Karpas-422 (cell line): ENCODE data around the gene ABR. TPM values are rescaled to one million over a fixed set of nuclear protein-coding genes. Genes with fewer than 3 reads are reported as not detected.
"Not testable (repeated sequence)": the region's sequence is repeated elsewhere in the genome, so short reads cannot be mapped to it uniquely, and the experiment has no call there.

Experiments
- DNase-seq: peaks from one replicate; pipeline ENCODE4 v3.0.0-alpha.2; 2015
- H2AFZ ChIP-seq: fragments of 200-600 bp; sonication (generic); 2 replicates; pipeline ENCODE4 v1.6.1; 2014; ENCODE audit warnings: antibody characterized with exemption, low read length, mixed read lengths
- H3K27ac ChIP-seq: fragments of 200-600 bp; sonication (generic); 2 replicates; pipeline ENCODE4 v1.5.1; 2014; ENCODE audit warnings: mild to moderate bottlenecking, low read length, moderate library complexity
- H3K27me3 ChIP-seq: fragments of 200-600 bp; sonication (generic); 2 replicates; pipeline ENCODE4 v1.6.1; 2014; ENCODE audit warnings: low read length, mixed read lengths
- H3K36me3 ChIP-seq: fragments of 200-600 bp; sonication (generic); 2 replicates; pipeline ENCODE4 v1.6.1; 2014; ENCODE audit warnings: low read length, mixed read lengths; ENCODE audit not compliant: insufficient read depth
- H3K4me1 ChIP-seq: fragments of 200-600 bp; sonication (generic); 2 replicates; pipeline ENCODE4 v1.6.1; 2014; ENCODE audit warnings: mild to moderate bottlenecking, low read length, mixed read lengths
- H3K4me2 ChIP-seq: fragments of 200-600 bp; sonication (generic); 2 replicates; pipeline ENCODE4 v1.6.1; 2014; ENCODE audit warnings: low read length, low read depth, mild to moderate bottlenecking; ENCODE audit not compliant: poor library complexity, severe bottlenecking
- H3K4me3 ChIP-seq: fragments of 200-600 bp; sonication (generic); 2 replicates; pipeline ENCODE4 v1.5.1; 2014; ENCODE audit warnings: mild to moderate bottlenecking, antibody characterized with exemption, low read length, mixed read lengths
- H3K79me2 ChIP-seq: fragments of 200-600 bp; sonication (generic); 2 replicates; pipeline ENCODE4 v1.6.1; 2014; ENCODE audit warnings: mild to moderate bottlenecking, low read length, mixed read lengths
- H3K9ac ChIP-seq: fragments of 200-600 bp; sonication (generic); 2 replicates; pipeline ENCODE4 v1.6.0; 2014; ENCODE audit warnings: low read length
- H3K9me2 ChIP-seq: fragments of 200-600 bp; sonication (generic), shearing (Covaris generic); replicated peaks from 2 replicates; pipeline ENCODE4 v1.6.0; 2014; ENCODE audit warnings: mild to moderate bottlenecking, low read length, moderate library complexity; ENCODE audit not compliant: insufficient read depth
- H3K9me3 ChIP-seq: fragments of 300-700, 200-600 bp; sonication (generic); 2 replicates; pipeline ENCODE4 v1.6.1; 2014; ENCODE audit warnings: low read length, mixed read lengths
- H4K20me1 ChIP-seq: fragments of 200-600 bp; sonication (generic); 2 replicates; pipeline ENCODE4 v1.6.1; 2014; ENCODE audit warnings: mild to moderate bottlenecking, antibody characterized with exemption, low read length, low read depth; ENCODE audit not compliant: insufficient read depth
- total RNA-seq: library from RNA; depleted of rRNA; stranded (reverse); fragments of >200 nt; shearing (Covaris generic); gene quantifications from 2 replicates; pipeline ENCODE4 v1.2.3, GENCODE V29; 2014; ENCODE audit warnings: low replicate concordance

Gene ABR
- total RNA-seq, 1 experiment from 2014 or later: 113 TPM

- H3K36me3 ChIP-seq: peaks cover 15% of the 10 kb centered on the region
- no peaks in the 10 kb centered on the region for H3K9me3 ChIP-seq
- no peak overlapping the region for H3K4me3 ChIP-seq
- no peaks in the 10 kb centered on the region for H4K20me1 ChIP-seq
- no peak for DNase-seq
- no peak overlapping the region for H3K9ac ChIP-seq
- H2AFZ ChIP-seq: no peak overlapping the region
- H3K79me2 ChIP-seq: no peaks in the 10 kb centered on the region
- no peaks in the 10 kb centered on the region for H3K4me1 ChIP-seq
- H3K4me2 ChIP-seq: no peak overlapping the region
- H3K9me2 ChIP-seq: no peaks in the 10 kb centered on the region
- H3K27me3 ChIP-seq: no peaks in the 10 kb centered on the region
- no peak overlapping the region for H3K27ac ChIP-seq
Observed at GRCh38 chr17:1078831-1079561, 100.8 kb downstream of the ABR start.

- Histone ChIP-seq H3K9ac (no peak overlapping the region), H3K79me2 (no peaks in the 10 kb centered on the region), H3K4me1 (no peaks in the 10 kb centered on the region), H3K36me3 (peaks cover 15% of the 10 kb centered on the region), H3K27ac (no peak overlapping the region), H4K20me1 (no peaks in the 10 kb centered on the region), H3K27me3 (no peaks in the 10 kb centered on the region), H2AFZ (no peak overlapping the region), H3K4me3 (no peak overlapping the region), H3K4me2 (no peak overlapping the region), H3K9me2 (no peaks in the 10 kb centered on the region), H3K9me3 (no peaks in the 10 kb centered on the region)
- DNase-seq: no peak
Observed at GRCh38 chr17:1077986-1078711, 101.6 kb downstream of the ABR start.

- DNase-seq: no peak
- H3K27me3 ChIP-seq: no peaks in the 10 kb centered on the region
- no peaks in the 10 kb centered on the region for H4K20me1 ChIP-seq
- no peaks in the 10 kb centered on the region for H3K9me2 ChIP-seq
- H3K4me1 ChIP-seq: no peaks in the 10 kb centered on the region
- no peak overlapping the region for H3K4me3 ChIP-seq
- H3K79me2 ChIP-seq: no peaks in the 10 kb centered on the region
- H3K9me3 ChIP-seq: no peaks in the 10 kb centered on the region
- no peak overlapping the region for H3K4me2 ChIP-seq
- H2AFZ ChIP-seq: no peak overlapping the region
- H3K27ac ChIP-seq: no peak overlapping the region
- no peak overlapping the region for H3K9ac ChIP-seq
- peaks cover 16% of the 10 kb centered on the region for H3K36me3 ChIP-seq
Observed at GRCh38 chr17:1077581-1077985, 102.2 kb downstream of the ABR start.

GRCh38 chr17:1076982-1077302 is 102.8 kb downstream of the ABR start:
- no peak overlapping the region for H3K4me3 ChIP-seq
- H4K20me1 ChIP-seq: no peaks in the 10 kb centered on the region
- no peak overlapping the region for H3K9ac ChIP-seq
- H3K4me2 ChIP-seq: no peak overlapping the region
- no peaks in the 10 kb centered on the region for H3K9me2 ChIP-seq
- no peak for DNase-seq
- peaks cover 14% of the 10 kb centered on the region for H3K36me3 ChIP-seq
- H3K27ac ChIP-seq: no peak overlapping the region
- no peak overlapping the region for H2AFZ ChIP-seq
- H3K4me1 ChIP-seq: no peaks in the 10 kb centered on the region
- no peaks in the 10 kb centered on the region for H3K9me3 ChIP-seq
- H3K79me2 ChIP-seq: no peaks in the 10 kb centered on the region
- H3K27me3 ChIP-seq: no peaks in the 10 kb centered on the region

GRCh38 chr17:1076299-1076981 is 103.3 kb downstream of the ABR start:
- no peak overlapping the region for H3K9ac ChIP-seq
- no peaks in the 10 kb centered on the region for H4K20me1 ChIP-seq
- no peak overlapping the region for H3K27ac ChIP-seq
- DNase-seq: no peak
- H3K9me2 ChIP-seq: no peaks in the 10 kb centered on the region
- H3K79me2 ChIP-seq: no peaks in the 10 kb centered on the region
- H3K4me3 ChIP-seq: no peak overlapping the region
- H3K9me3 ChIP-seq: no peaks in the 10 kb centered on the region
- H3K36me3 ChIP-seq: peaks cover 14% of the 10 kb centered on the region
- no peaks in the 10 kb centered on the region for H3K27me3 ChIP-seq
- H3K4me2 ChIP-seq: no peak overlapping the region
- H2AFZ ChIP-seq: no peak overlapping the region
- no peaks in the 10 kb centered on the region for H3K4me1 ChIP-seq

GRCh38 chr17:1074886-1075605 is 104.7 kb downstream of the ABR start:
- H3K79me2 ChIP-seq: no peaks in the 10 kb centered on the region
- H3K9me2 ChIP-seq: no peaks in the 10 kb centered on the region
- no peak overlapping the region for H3K27ac ChIP-seq
- no peaks in the 10 kb centered on the region for H3K9me3 ChIP-seq
- no peak for DNase-seq
- no peak overlapping the region for H3K4me2 ChIP-seq
- H3K27me3 ChIP-seq: no peaks in the 10 kb centered on the region
- H3K4me3 ChIP-seq: no peak overlapping the region
- H4K20me1 ChIP-seq: no peaks in the 10 kb centered on the region
- H2AFZ ChIP-seq: no peak overlapping the region
- H3K36me3 ChIP-seq: peaks cover 27% of the 10 kb centered on the region
- H3K4me1 ChIP-seq: no peaks in the 10 kb centered on the region
- H3K9ac ChIP-seq: no peak overlapping the region

- H3K79me2 ChIP-seq, H3K9me2 ChIP-seq, H3K4me1 ChIP-seq, H3K9me3 ChIP-seq, DNase-seq, H3K27ac ChIP-seq, H3K9ac ChIP-seq, H3K27me3 ChIP-seq, H2AFZ ChIP-seq, H4K20me1 ChIP-seq, H3K4me3 ChIP-seq, H3K4me2 ChIP-seq: not testable (repeated sequence)
- peaks cover 30% of the 10 kb centered on the region for H3K36me3 ChIP-seq
Observed at GRCh38 chr17:1073963-1074625, 105.7 kb downstream of the ABR start.
